GM12878 (cell line): ENCODE results near the gene ACVR1C. TPM values are rescaled to one million over a fixed set of nuclear protein-coding genes. Genes with fewer than 3 reads are reported as not detected.

Experiments used
- BCLAF1 ChIP-seq: fragments of 450-650 bp; IDR thresholded peaks from 2 replicates; pipeline ENCODE4 v1.6.1; 2017; ENCODE audit warnings: antibody characterized with exemption, mild to moderate bottlenecking, moderate library complexity
- E2F8 ChIP-seq: fragments of 450-650 bp; IDR thresholded peaks from 2 replicates; pipeline ENCODE4 v1.6.1; 2018; ENCODE audit warnings: mild to moderate bottlenecking, low read depth, moderate library complexity; ENCODE audit not compliant: partially characterized antibody
- EED ChIP-seq: sonication (generic); IDR thresholded peaks from 2 replicates; pipeline ENCODE4 v1.6.1; 2016; ENCODE audit warnings: antibody characterized with exemption, low read depth
- POU2F2 ChIP-seq: IDR thresholded peaks from 3 replicates; pipeline ENCODE4 v1.6.1; 2011; ENCODE audit warnings: low read depth, mild to moderate bottlenecking, low read length, borderline replicate concordance
- RFX5 ChIP-seq: IDR thresholded peaks from 2 replicates; pipeline ENCODE4 v1.6.1; 2011; ENCODE audit warnings: low read depth, low read length, improper control_type of control experiment
- SPI1 ChIP-seq: IDR thresholded peaks from 2 replicates; pipeline ENCODE4 v1.6.1; 2011; ENCODE audit warnings: low read depth, mild to moderate bottlenecking, low read length, moderate library complexity, borderline replicate concordance; ENCODE audit not compliant: insufficient read depth
- polyA plus RNA-seq, 11 experiments: library from polyadenylated mRNA; depleted of rRNA in 4 of 11; unstranded in 6 of 11; stranded (reverse) in 5 of 11; fragments of >200 nt; fragmentation: Nextera tagmentation in 4 of 11; fragmentation: Illumina TruSeq in 1 of 11; extraction: Ambion mirVana in 4 of 11; extraction: Trizol in 1 of 11; gene quantifications; 1 replicate in 1 of 11; 2 replicates in 10 of 11; pipeline versions ENCODE4 v1.2.1 to v1.2.3, GENCODE V29; 2011 to 2016; ENCODE audit warnings: inconsistent platforms in 2 of 11, missing spikeins in 2 of 11, low read depth in 1 of 11
- total RNA-seq, 4 experiments: library from RNA; depleted of rRNA in 3 of 4; stranded (reverse); fragments of >200 nt in 3 of 4; fragmentation: Illumina TruSeq in 1 of 4; extraction: Trizol in 1 of 4; gene quantifications; 2 replicates each; pipeline versions ENCODE4 v1.2.1 to v1.2.3, GENCODE V29; 2013 to 2021
- TF ChIP-seq, protein P1 (sequence below): fragments of 450-650 bp; conservative IDR thresholded peaks from 2 replicates; pipeline ENCODE4 v1.6.1; 2017; ENCODE audit warnings: mild to moderate bottlenecking, moderate library complexity

Gene ACVR1C
- total and polyA plus RNA-seq, 10 of the 15 experiments (the other 5 are each of a cell fraction or from before 2014, with no cell fraction given), result not detected

- no peak for TF ChIP-seq E2F8
- no peak for TF ChIP-seq POU2F2
- TF ChIP-seq, protein P1, sequence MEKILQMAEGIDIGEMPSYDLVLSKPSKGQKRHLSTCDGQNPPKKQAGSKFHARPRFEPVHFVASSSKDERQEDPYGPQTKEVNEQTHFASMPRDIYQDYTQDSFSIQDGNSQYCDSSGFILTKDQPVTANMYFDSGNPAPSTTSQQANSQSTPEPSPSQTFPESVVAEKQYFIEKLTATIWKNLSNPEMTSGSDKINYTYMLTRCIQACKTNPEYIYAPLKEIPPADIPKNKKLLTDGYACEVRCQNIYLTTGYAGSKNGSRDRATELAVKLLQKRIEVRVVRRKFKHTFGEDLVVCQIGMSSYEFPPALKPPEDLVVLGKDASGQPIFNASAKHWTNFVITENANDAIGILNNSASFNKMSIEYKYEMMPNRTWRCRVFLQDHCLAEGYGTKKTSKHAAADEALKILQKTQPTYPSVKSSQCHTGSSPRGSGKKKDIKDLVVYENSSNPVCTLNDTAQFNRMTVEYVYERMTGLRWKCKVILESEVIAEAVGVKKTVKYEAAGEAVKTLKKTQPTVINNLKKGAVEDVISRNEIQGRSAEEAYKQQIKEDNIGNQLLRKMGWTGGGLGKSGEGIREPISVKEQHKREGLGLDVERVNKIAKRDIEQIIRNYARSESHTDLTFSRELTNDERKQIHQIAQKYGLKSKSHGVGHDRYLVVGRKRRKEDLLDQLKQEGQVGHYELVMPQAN, result no peak
- TF ChIP-seq EED, result no peak
- no peak for TF ChIP-seq BCLAF1
- no peak for TF ChIP-seq RFX5
- no peak for TF ChIP-seq SPI1
Observed at GRCh38 chr2:157538064-157538463, 90.6 kb downstream of the ACVR1C start (continued).
